Posterior vena cava (tissue), 2 donors: Measurements from ENCODE around the gene KLRF1. TPM values are rescaled to one million over a fixed set of nuclear protein-coding genes. Genes with fewer than 3 reads are reported as not detected.
"Not testable (repeated sequence)": the region's sequence is repeated elsewhere in the genome, so short reads cannot be mapped to it uniquely, and the experiment has no call there.

ENCODE experiments used
- DNase-seq: peaks from one replicate; pipeline ENCODE4 v3.0.0-alpha.2; 2020; ENCODE audit warnings: low spot score
- intact Hi-C, 2 donors: fragments of 100-400 bp; cut with DNase I; formaldehyde crosslinking; loops; one replicate each; pipeline versions ENCODE4 v1.14.1 to v1.14.2; 2022 to 2023
- total RNA-seq, 2 donors: library from RNA; stranded (reverse); fragmentation: NEBNext Ultra II Directional; extraction: Animal tissue kit (Norgen Biotek cat#: 25700); gene quantifications; one replicate each; pipeline ENCODE4 v1.2.1, GENCODE V29; 2021
- donor health status: DM: yes; HTN: yes; CAD: no.
- donor health status: DM: yes; HTN: yes; CAD: no.

KLRF1 gene
- total RNA-seq, 2 donors from 2014 or later, result 0.33 to 0.88 TPM

GRCh38 chr12:9867531-9867930 lies 40.2 kb downstream of the KLRF1 start:
- intact Hi-C loops, result no loop called here

GRCh38 chr12:9868311-9868801 lies 41.1 kb downstream of the KLRF1 start:
- intact Hi-C loops, result no loop called here

More at GRCh38 chr12:9867531-9867930, 40.2 kb downstream of the KLRF1 start:
- no peak for DNase-seq

GRCh38 chr12:9868951-9869306 lies 41.6 kb downstream of the KLRF1 start:
- no peak for DNase-seq
- intact Hi-C loops, result no loop called here

More at GRCh38 chr12:9868311-9868801, 41.1 kb downstream of the KLRF1 start:
- no peak for DNase-seq

GRCh38 chr12:9869307-9870161 lies 42.3 kb downstream of the KLRF1 start, which contains the start of gene CLEC2B:
Gene CLEC2B (minus strand): TSS chr12:9869354.
- intact Hi-C loops, result no loop called here
- DNase-seq, result no peak

GRCh38 chr12:9870286-9870866 lies 43.1 kb downstream of the KLRF1 start:
- intact Hi-C loops, result no loop called here
- no peak for DNase-seq

GRCh38 chr12:9872162-9872561 lies 44.9 kb downstream of the KLRF1 start:
- intact Hi-C loops, result no loop called here
- no peak for DNase-seq

GRCh38 chr12:9872742-9873141 lies 45.5 kb downstream of the KLRF1 start:
- DNase-seq, result no peak
- intact Hi-C loops, result no loop called here

- intact Hi-C loops, DNase-seq: not testable (repeated sequence)
Observed at GRCh38 chr12:9876120-9876519, 48.8 kb downstream of the KLRF1 start.

- intact Hi-C loops, result no loop called here
- DNase-seq, result no peak
Observed at GRCh38 chr12:9880532-9881078, 53.3 kb downstream of the KLRF1 start.

- intact Hi-C loops, result no loop called here
- no peak for DNase-seq
Observed at GRCh38 chr12:9881246-9881645, 54.0 kb downstream of the KLRF1 start, which contains the start of gene KLRF2. Gene KLRF2 (plus strand): TSS chr12:9881489. CDS start chr12:9881596, 107 bp downstream.

- no peak for DNase-seq
- intact Hi-C loops, result no loop called here
Observed at GRCh38 chr12:9881988-9882387, 54.7 kb downstream of the KLRF1 start.

- intact Hi-C loops, result no loop called here
- no peak for DNase-seq
Observed at GRCh38 chr12:9883175-9883574, 55.9 kb downstream of the KLRF1 start.

GRCh38 chr12:9888665-9889273 lies 61.5 kb downstream of the KLRF1 start:
- no peak for DNase-seq
- intact Hi-C loops, result no loop called here

Other genes starting within 250 kb of the KLRF1 start
- 1 to 10 TPM in 1 of 2 donors, under 1 TPM in 1; 0.67 to 1.0 TPM for gene KLRB1, start 219.6 kb upstream of the KLRF1 start, total RNA-seq
- gene CLEC2D, start 157.8 kb upstream of the KLRF1 start, total RNA-seq, result 10 to 100 TPM in 1 of 2 donors, 1 to 10 TPM in 1; 7.8 to 12.6 TPM
- 1 to 10 TPM in 1 of 2 donors, not detected in 1; 1.9 TPM for gene CLECL1, start 94.4 kb upstream of the KLRF1 start, total RNA-seq
- gene CD69, start 66.6 kb upstream of the KLRF1 start, total RNA-seq, result 1 to 10 TPM; 5.0 to 5.1 TPM
- 10 to 100 TPM; 11.3 to 14.2 TPM for gene CLEC2B, start 41.9 kb downstream of the KLRF1 start, total RNA-seq
- not detected for gene KLRF2, start 54.0 kb downstream of the KLRF1 start, total RNA-seq
- gene CLEC2A, start 104.9 kb downstream of the KLRF1 start, total RNA-seq, result not detected
- gene CLEC12A, start 143.9 kb downstream of the KLRF1 start, total RNA-seq, result 1 to 10 TPM; 2.0 to 5.0 TPM
- not detected for gene CLEC1B, start 171.6 kb downstream of the KLRF1 start, total RNA-seq
- under 1 TPM in 1 of 2 donors, not detected in 1; 0.88 TPM for gene CLEC12B, start 183.1 kb downstream of the KLRF1 start, total RNA-seq
- not detected for gene CLEC9A, start 203.2 kb downstream of the KLRF1 start, total RNA-seq